Measurements from ENCODE around the gene AIMP1. TPM values are rescaled to one million over a fixed set of nuclear protein-coding genes. Genes with fewer than 3 reads are reported as not detected.
A peak's percentile ranks its signal among the peaks of the same experiment; 100 is the strongest.
"Not testable (repeated sequence)": the region's sequence is repeated elsewhere in the genome, so short reads cannot be mapped to it uniquely, and the experiment has no call there.

Gene AIMP1
- total and polyA plus RNA-seq, 9 donors: 37.3 to 49.7 (median 45.1) TPM

DNA sequence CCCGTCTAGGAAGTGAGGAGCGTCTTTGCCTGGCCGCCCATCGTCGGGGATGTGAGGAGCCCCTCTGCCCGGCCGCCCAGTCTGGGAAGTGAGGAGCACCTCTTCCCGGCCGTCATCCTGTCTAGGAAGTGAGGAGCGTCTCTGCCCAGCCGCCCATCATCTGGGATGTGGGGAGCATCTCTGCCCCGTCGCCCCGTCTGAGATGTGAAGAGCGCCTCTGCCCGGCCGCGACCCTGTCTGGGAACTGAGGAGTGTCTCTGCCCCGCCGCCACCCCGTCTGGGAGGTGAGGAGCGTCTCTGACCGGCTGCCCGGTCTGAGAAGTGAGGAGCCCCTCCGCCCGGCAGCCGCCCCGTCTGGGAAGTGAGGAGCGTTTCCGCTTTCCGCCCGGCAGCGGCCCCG, 4.8 kb downstream of the AIMP1 start:
- WGBS (ENCODE audit: insufficient coverage): 94% methylated on average over 23 of the region's 34 CpGs
- not testable (repeated sequence) for H3K36me3 ChIP-seq (ENCODE audit: control insufficient read depth, insufficient read depth, low read length); H3K4me1 ChIP-seq (ENCODE audit: control insufficient read depth, insufficient read depth, low read length); H3K27me3 ChIP-seq (ENCODE audit: control insufficient read depth, insufficient read depth, low read length); DNase-seq; H3K9me3 ChIP-seq (replicated peaks; ENCODE audit: control insufficient read depth, low read depth, low read length); H3K4me3 ChIP-seq (ENCODE audit: low read length); H3K27ac ChIP-seq (ENCODE audit: low read length)

DNA sequence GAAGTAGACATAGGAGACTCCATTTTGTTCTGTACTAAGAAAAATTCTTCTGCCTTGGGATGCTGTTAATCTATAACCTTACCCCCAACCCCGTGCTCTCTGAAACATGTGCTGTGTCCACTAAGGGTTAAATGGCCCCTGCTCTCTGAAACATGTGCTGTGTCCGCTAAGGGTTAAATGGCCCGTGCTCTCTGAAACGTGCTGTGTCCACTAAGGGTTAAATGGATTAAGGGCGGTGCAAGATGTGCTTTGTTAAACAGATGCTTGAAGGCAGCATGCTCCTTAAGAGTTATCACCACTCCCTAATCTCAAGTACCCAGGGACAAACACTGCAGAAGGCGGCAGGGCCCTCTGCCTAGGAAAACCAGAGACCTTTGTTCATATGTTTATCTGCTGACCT, 5.5 kb downstream of the AIMP1 start:
- H3K4me1 ChIP-seq (ENCODE audit: control insufficient read depth, insufficient read depth, low read length); H3K27ac ChIP-seq (ENCODE audit: low read length); H3K4me3 ChIP-seq (ENCODE audit: low read length); H3K9me3 ChIP-seq (replicated peaks; ENCODE audit: control insufficient read depth, low read depth, low read length); H3K36me3 ChIP-seq (ENCODE audit: control insufficient read depth, insufficient read depth, low read length); DNase-seq; H3K27me3 ChIP-seq (ENCODE audit: control insufficient read depth, insufficient read depth, low read length): not testable (repeated sequence)
- WGBS (ENCODE audit: insufficient coverage): 75% methylated on average over 2 of the region's 6 CpGs

DNA sequence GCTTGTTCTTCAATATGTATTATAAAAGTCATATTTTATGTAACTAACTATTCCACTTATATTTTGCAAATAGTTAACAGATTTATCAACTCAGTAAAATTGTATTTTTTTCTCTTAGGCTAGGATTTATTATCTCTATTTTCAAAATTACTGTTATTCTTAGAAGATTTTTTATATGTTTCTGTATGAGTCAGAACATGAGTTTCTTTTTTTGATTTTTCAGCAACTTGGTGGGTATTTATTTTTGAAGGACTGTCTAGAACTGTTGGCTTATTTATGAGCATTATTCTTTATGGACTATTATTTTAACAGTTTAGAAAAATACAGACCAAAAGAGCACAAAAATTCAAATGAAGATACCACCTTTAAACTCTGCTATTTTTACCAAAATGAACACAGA, 6.8 kb downstream of the AIMP1 start:
- H3K27ac ChIP-seq (ENCODE audit: low read length): no peak overlapping the region
- no peaks in the 10 kb centered on the region for H3K27me3 ChIP-seq (ENCODE audit: control insufficient read depth, insufficient read depth, low read length)
- H3K4me3 ChIP-seq (ENCODE audit: low read length): no peak overlapping the region
- no peak for DNase-seq
- H3K9me3 ChIP-seq (replicated peaks; ENCODE audit: control insufficient read depth, low read depth, low read length): no peaks in the 10 kb centered on the region
- no peaks in the 10 kb centered on the region for H3K4me1 ChIP-seq (ENCODE audit: control insufficient read depth, insufficient read depth, low read length)
- H3K36me3 ChIP-seq (ENCODE audit: control insufficient read depth, insufficient read depth, low read length): peaks cover 7% of the 10 kb centered on the region

DNA sequence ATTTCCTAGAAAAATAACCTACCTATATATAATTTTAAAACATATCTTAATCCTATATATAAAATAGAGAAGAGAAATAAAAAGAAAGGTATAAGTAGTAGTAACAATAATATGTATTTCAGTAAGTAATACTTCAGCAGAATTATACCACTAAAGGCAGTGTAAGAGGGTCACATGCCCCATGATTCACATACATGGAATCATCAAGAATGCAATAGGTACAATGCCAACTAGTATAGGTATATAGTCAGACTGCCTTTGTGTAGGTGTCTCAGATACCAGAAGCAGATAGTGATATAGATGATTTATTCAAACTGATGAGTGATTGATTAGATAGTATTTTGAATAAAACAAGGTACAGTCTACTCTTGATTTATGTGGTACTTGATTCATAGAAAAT, 9.4 kb downstream of the AIMP1 start:
- Histone ChIP-seq H3K9me3 (replicated peaks; ENCODE audit: control insufficient read depth, low read depth, low read length) (no peaks in the 10 kb centered on the region), H3K36me3 (ENCODE audit: control insufficient read depth, insufficient read depth, low read length) (peaks cover 4% of the 10 kb centered on the region), H3K4me1 (ENCODE audit: control insufficient read depth, insufficient read depth, low read length) (no peaks in the 10 kb centered on the region), H3K27ac (ENCODE audit: low read length) (no peak overlapping the region), H3K27me3 (ENCODE audit: control insufficient read depth, insufficient read depth, low read length) (no peaks in the 10 kb centered on the region), H3K4me3 (ENCODE audit: low read length) (no peak overlapping the region)
- DNase-seq: no peak

- Histone ChIP-seq H3K9me3 (replicated peaks; ENCODE audit: control insufficient read depth, low read depth, low read length) (no peaks in the 10 kb centered on the region), H3K27ac (ENCODE audit: low read length) (no peak overlapping the region), H3K36me3 (ENCODE audit: control insufficient read depth, insufficient read depth, low read length) (peaks cover 13% of the 10 kb centered on the region), H3K4me1 (ENCODE audit: control insufficient read depth, insufficient read depth, low read length) (no peaks in the 10 kb centered on the region), H3K27me3 (ENCODE audit: control insufficient read depth, insufficient read depth, low read length) (no peaks in the 10 kb centered on the region), H3K4me3 (ENCODE audit: low read length) (no peak overlapping the region)
- no CpG with 5 or more reads among the region's 1 CpG for WGBS (ENCODE audit: insufficient coverage)
- DNase-seq: peak; percentile 66
Observed at GRCh38 chr4:106329041-106329618, 12.8 kb downstream of the AIMP1 start.

GRCh38 chr4:106333186-106333585, 16.8 kb downstream of the AIMP1 start:
- no peaks in the 10 kb centered on the region for H3K27me3 ChIP-seq (ENCODE audit: control insufficient read depth, insufficient read depth, low read length)
- H3K36me3 ChIP-seq (ENCODE audit: control insufficient read depth, insufficient read depth, low read length): peaks cover 26% of the 10 kb centered on the region
- no CpG with 5 or more reads among the region's 5 CpGs for WGBS (ENCODE audit: insufficient coverage)
- H3K9me3 ChIP-seq (replicated peaks; ENCODE audit: control insufficient read depth, low read depth, low read length): peaks cover 1% of the 10 kb centered on the region
- H3K4me3 ChIP-seq (ENCODE audit: low read length): no peak overlapping the region
- H3K27ac ChIP-seq (ENCODE audit: low read length): no peak overlapping the region
- DNase-seq: no peak
- no peaks in the 10 kb centered on the region for H3K4me1 ChIP-seq (ENCODE audit: control insufficient read depth, insufficient read depth, low read length)

DNA sequence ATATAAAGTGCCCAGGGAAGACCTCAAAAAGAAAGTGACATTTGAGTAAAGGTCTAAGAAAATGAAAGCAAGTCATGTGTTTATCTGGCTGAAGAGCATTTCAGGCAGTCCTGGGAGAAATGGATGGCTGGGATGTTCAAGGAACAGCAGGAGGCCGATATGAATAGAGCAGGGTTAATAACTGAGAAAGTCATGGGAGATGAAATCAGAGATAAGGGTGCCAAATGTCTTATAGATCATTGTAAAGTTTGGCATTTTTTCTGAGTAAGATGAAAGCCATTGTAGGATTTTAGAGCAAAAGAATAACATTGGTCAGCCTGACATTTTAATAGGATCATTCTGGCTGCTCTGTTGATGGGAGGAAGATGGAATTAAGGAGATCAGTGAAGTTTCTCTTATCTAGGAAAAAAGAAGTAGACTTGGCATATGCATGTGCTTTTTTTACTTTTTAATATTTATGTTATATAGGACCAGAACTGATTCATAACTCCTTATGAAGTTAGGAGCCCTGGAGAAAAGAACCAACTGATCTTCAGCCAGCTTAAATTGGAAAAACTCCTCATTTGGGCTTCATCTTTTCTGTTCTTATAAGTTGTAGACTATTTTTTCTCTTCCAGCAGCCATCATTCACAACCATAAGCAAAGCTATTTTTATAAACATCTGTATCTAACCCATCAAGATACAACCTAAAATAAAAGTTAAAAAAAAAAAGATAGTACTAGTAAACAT, 18.6 kb downstream of the AIMP1 start:
- Histone ChIP-seq H3K27ac (ENCODE audit: low read length) (no peak overlapping the region), H3K36me3 (ENCODE audit: control insufficient read depth, insufficient read depth, low read length) (peaks cover 34% of the 10 kb centered on the region), H3K4me1 (ENCODE audit: control insufficient read depth, insufficient read depth, low read length) (no peaks in the 10 kb centered on the region), H3K9me3 (replicated peaks; ENCODE audit: control insufficient read depth, low read depth, low read length) (peaks cover 7% of the 10 kb centered on the region), H3K4me3 (ENCODE audit: low read length) (no peak overlapping the region), H3K27me3 (ENCODE audit: control insufficient read depth, insufficient read depth, low read length) (no peaks in the 10 kb centered on the region)
- WGBS (ENCODE audit: insufficient coverage): 64% methylated on average over 1 of the region's 1 CpG
- DNase-seq: peak; percentile 59

DNA sequence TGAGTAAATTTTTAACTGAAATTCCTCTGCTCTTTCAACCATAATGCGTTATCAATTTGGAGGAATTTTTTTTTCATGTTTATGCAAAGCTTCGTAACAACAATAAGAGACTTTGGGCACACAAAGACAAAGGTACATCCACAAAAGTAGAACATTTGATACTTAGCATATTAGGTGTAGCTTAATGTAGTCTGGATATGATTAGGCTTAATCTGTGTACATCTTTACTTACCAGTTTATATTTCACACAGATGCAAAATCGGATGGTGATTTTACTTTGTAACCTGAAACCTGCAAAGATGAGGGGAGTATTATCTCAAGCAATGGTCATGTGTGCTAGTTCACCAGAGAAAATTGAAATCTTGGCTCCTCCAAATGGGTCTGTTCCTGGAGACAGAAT, 20.3 kb downstream of the AIMP1 start:
- H3K9me3 ChIP-seq (replicated peaks; ENCODE audit: control insufficient read depth, low read depth, low read length): peaks cover 7% of the 10 kb centered on the region
- H3K27me3 ChIP-seq (ENCODE audit: control insufficient read depth, insufficient read depth, low read length): no peaks in the 10 kb centered on the region
- no peak overlapping the region for H3K4me3 ChIP-seq (ENCODE audit: low read length)
- WGBS (ENCODE audit: insufficient coverage): no CpG with 5 or more reads among the region's 3 CpGs
- H3K27ac ChIP-seq (ENCODE audit: low read length): no peak overlapping the region
- H3K4me1 ChIP-seq (ENCODE audit: control insufficient read depth, insufficient read depth, low read length): no peaks in the 10 kb centered on the region
- peaks cover 30% of the 10 kb centered on the region for H3K36me3 ChIP-seq (ENCODE audit: control insufficient read depth, insufficient read depth, low read length)
- DNase-seq: no peak

- H3K4me1 ChIP-seq (ENCODE audit: control insufficient read depth, insufficient read depth, low read length): no peaks in the 10 kb centered on the region
- peaks cover 7% of the 10 kb centered on the region for H3K9me3 ChIP-seq (replicated peaks; ENCODE audit: control insufficient read depth, low read depth, low read length)
- H3K36me3 ChIP-seq (ENCODE audit: control insufficient read depth, insufficient read depth, low read length): peaks cover 28% of the 10 kb centered on the region
- no peak for DNase-seq
- H3K4me3 ChIP-seq (ENCODE audit: low read length): no peak overlapping the region
- H3K27me3 ChIP-seq (ENCODE audit: control insufficient read depth, insufficient read depth, low read length): no peaks in the 10 kb centered on the region
- H3K27ac ChIP-seq (ENCODE audit: low read length): no peak overlapping the region
Observed at GRCh38 chr4:106337916-106338315, 21.6 kb downstream of the AIMP1 start.

DNA sequence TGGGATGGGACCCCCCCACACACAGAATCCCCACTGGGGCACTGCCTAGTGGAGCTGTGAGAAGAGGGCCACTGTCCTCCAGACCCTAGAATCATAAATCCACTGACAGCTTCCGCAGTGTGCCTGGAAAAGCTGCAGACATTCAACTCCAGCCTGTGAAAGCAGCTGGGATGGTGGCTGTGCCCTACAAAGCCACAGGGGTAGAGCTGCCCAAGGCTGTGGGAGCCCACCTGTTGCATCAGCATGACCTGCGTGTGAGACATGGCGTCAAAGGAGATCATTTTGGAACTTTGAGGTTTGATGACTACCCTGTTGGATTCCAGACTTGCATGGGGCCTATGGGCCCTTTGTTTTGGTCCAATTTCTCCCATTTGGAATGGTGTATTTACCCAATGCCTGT, 22.3 kb downstream of the AIMP1 start:
- Histone ChIP-seq H3K27ac (ENCODE audit: low read length) (no peak overlapping the region), H3K4me3 (ENCODE audit: low read length) (no peak overlapping the region), H3K4me1 (ENCODE audit: control insufficient read depth, insufficient read depth, low read length) (no peaks in the 10 kb centered on the region), H3K36me3 (ENCODE audit: control insufficient read depth, insufficient read depth, low read length) (peaks cover 24% of the 10 kb centered on the region), H3K27me3 (ENCODE audit: control insufficient read depth, insufficient read depth, low read length) (no peaks in the 10 kb centered on the region), H3K9me3 (replicated peaks; ENCODE audit: control insufficient read depth, low read depth, low read length) (peaks cover 7% of the 10 kb centered on the region)
- DNase-seq: no peak
- 93% methylated on average over 2 of the region's 3 CpGs for WGBS (ENCODE audit: insufficient coverage)

- WGBS (ENCODE audit: insufficient coverage): no CpG with 5 or more reads among the region's 4 CpGs
- peaks cover 24% of the 10 kb centered on the region for H3K36me3 ChIP-seq (ENCODE audit: control insufficient read depth, insufficient read depth, low read length)
- H3K27me3 ChIP-seq (ENCODE audit: control insufficient read depth, insufficient read depth, low read length): no peaks in the 10 kb centered on the region
- no peak for DNase-seq
- H3K9me3 ChIP-seq (replicated peaks; ENCODE audit: control insufficient read depth, low read depth, low read length): peaks cover 7% of the 10 kb centered on the region
- no peaks in the 10 kb centered on the region for H3K4me1 ChIP-seq (ENCODE audit: control insufficient read depth, insufficient read depth, low read length)
- H3K4me3 ChIP-seq (ENCODE audit: low read length): no peak overlapping the region
- H3K27ac ChIP-seq (ENCODE audit: low read length): no peak overlapping the region
Observed at GRCh38 chr4:106339431-106339830, 23.1 kb downstream of the AIMP1 start.

All from muscle of leg (tissue), 11 donors.